ENCODE data around the gene PPARA. TPM values are rescaled to one million over a fixed set of nuclear protein-coding genes. Genes with fewer than 3 reads are reported as not detected.

Gene PPARA
- total and polyA plus RNA-seq, 9 of the 15 experiments (the other 6 are each of a cell fraction or from before 2014, with no cell fraction given) = 0.64 to 5.3 (median 3.5) TPM

- TF ChIP-seq, protein P1, sequence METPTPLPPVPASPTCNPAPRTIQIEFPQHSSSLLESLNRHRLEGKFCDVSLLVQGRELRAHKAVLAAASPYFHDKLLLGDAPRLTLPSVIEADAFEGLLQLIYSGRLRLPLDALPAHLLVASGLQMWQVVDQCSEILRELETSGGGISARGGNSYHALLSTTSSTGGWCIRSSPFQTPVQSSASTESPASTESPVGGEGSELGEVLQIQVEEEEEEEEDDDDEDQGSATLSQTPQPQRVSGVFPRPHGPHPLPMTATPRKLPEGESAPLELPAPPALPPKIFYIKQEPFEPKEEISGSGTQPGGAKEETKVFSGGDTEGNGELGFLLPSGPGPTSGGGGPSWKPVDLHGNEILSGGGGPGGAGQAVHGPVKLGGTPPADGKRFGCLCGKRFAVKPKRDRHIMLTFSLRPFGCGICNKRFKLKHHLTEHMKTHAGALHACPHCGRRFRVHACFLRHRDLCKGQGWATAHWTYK (CRISPR knock-in tag; IDR thresholded peaks at IDR 0.05) = no peak
- TF ChIP-seq ZNF395 (CRISPR knock-in tag; IDR thresholded peaks at IDR 0.05) = no peak
- TF ChIP-seq ZZZ3 (IDR thresholded peaks at IDR 0.05) = no peak
Observed at GRCh38 chr22:46185283-46185682, 35.0 kb downstream of the PPARA start (continued).

DNA sequence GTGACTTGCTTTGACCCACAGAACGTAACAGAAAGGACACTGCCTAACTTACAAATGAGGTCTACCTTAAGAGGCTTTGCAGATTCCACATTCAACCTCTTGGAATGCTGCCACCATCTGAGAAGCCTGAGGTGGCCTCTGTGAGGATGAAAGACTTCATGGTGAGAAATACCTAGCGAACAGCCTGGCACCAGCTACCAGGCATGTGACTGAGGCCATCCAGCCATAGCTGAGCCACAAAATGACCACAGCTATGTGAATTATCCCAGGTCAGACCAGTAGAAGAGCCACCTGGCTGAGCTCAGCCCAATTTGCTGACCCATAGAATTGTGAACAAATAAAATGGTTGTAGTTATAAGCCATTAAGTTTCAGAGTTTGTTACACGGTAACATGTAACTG, 37.5 kb downstream of the PPARA start:
- Histone ChIP-seq H3K9me3 (replicated peaks; ENCODE audit: control insufficient read depth, insufficient read depth, low read depth, low read length) (no peaks in the 10 kb centered on the region), H3K27ac (ENCODE audit: extremely low read depth, low read depth, low read length) (no peak overlapping the region), H3K4me1 (replicated peaks in 1 of 2; ENCODE audit: control insufficient read depth in 2 of 2, insufficient read depth in 2 of 2, low read length in 2 of 2) (peaks cover 2 to 8% of the 10 kb centered on the region in 2 experiments; a peak in 2 of 5 replicates), H4K20me1 (replicated peaks; ENCODE audit: control insufficient read depth, insufficient read depth, low read length) (no peaks in the 10 kb centered on the region), H3K9me1 (ENCODE audit: control insufficient read depth, insufficient read depth, low read length) (no peaks in the 10 kb centered on the region), H3K36me3 (ENCODE audit: control insufficient read depth, insufficient read depth, low read length) (no peaks in the 10 kb centered on the region), H3K79me2 (ENCODE audit: control insufficient read depth, insufficient read depth, low read length) (no peaks in the 10 kb centered on the region), H3K4me2 (ENCODE audit: insufficient read depth, low read length) (no peak overlapping the region), H3K9ac (ENCODE audit: insufficient read depth in 1 of 2, low read depth in 2 of 2, low read length in 2 of 2) (no peak overlapping the region), H2AFZ (ENCODE audit: low read depth, low read length) (no peak overlapping the region), H3K27me3 (ENCODE audit: control insufficient read depth in 2 of 2, insufficient read depth in 2 of 2, low read length in 2 of 2) (no peaks in the 10 kb centered on the region), H3K4me3 (no peak overlapping the region)
- in situ Hi-C loops (cut with MboI) = no loop called here
- no peak for TF ChIP-seq HLTF (IDR thresholded peaks at IDR 0.05)
- ChIA-PET CTCF (ENCODE audit: low intra/inter-chr PET ratio) (no interaction called here), POLR2A (no interaction called here)
- 51% methylated on average over 2 of the region's 3 CpGs for WGBS (ENCODE audit: insufficient coverage, low coverage, missing lambda C conversion rate)
- DNase-seq (ENCODE audit: extremely low read depth in 1 of 4, low spot score in 3 of 4) (no peak), ATAC-seq (no peak), FAIRE-seq (no peak)
- BruUV-seq (replicated peaks) = no TSS peak
- intact Hi-C loops (cut with micrococcal nuclease) = no loop called here

Measured in K562 (cell line).